ENCODE data around the gene CADM1.

Gene CADM1

GRCh38 chr11:115269191-115269950 lies 234.8 kb downstream of the CADM1 start:
- no peak overlapping the region for H3K4me2 ChIP-seq (ENCODE audit: insufficient read depth, low read length)
- H3K27me3 ChIP-seq (ENCODE audit: insufficient read depth, low read length, poor library complexity) = peaks cover 11% of the 10 kb centered on the region
- DNase-seq (no peak), ATAC-seq (ENCODE audit: insufficient read depth, low read depth) (no peak)
- no peak overlapping the region for H2AFZ ChIP-seq (ENCODE audit: low read depth, low read length)
- H3K36me3 ChIP-seq (ENCODE audit: insufficient read depth, low read length) = no peaks in the 10 kb centered on the region
- no peak overlapping the region for H3K4me3 ChIP-seq (ENCODE audit: low read depth in 1 of 2, low read length in 2 of 2)
- H4K20me1 ChIP-seq (ENCODE audit: insufficient read depth, low read length) = no peaks in the 10 kb centered on the region
- TF ChIP-seq CTCF (IDR thresholded peaks at IDR 0.05; ENCODE audit: borderline replicate concordance, extremely low read depth, low read length, poor library complexity, severe bottlenecking) (no peak), EZH2 (IDR thresholded peaks at IDR 0.05; ENCODE audit: borderline replicate concordance, low read depth, low read length, severe bottlenecking) (no peak)
- no peaks in the 10 kb centered on the region for H3K9me3 ChIP-seq (ENCODE audit: insufficient read depth, low read length, severe bottlenecking)
- H3K79me2 ChIP-seq (ENCODE audit: insufficient read depth, low read length) = no peaks in the 10 kb centered on the region
- no peaks in the 10 kb centered on the region for H3K4me1 ChIP-seq (ENCODE audit: insufficient read depth, low read length)
- no peak overlapping the region for H3K27ac ChIP-seq (ENCODE audit: low read length)
- H3K9ac ChIP-seq (ENCODE audit: low read depth, low read length) = no peak overlapping the region

DNA sequence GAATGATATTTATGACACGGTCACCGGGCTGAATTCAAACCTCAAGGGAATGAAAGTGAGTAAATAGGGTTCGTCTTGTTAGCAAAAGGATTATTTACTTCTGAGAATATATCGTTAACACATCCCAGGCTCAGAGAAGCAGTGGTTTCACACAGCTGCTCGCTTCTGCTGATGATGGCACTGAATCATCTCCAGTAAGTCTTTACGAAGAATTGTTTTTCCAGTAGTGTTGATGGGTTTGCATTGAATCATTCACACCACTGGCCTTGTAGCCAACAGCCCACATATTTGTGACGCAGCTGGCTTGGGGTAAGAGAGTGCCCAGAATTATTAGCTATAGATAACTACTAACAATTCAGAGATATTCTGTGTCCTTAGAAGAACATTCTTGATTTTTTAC lies 236.3 kb downstream of the CADM1 start:
- Histone ChIP-seq H3K27me3 (ENCODE audit: insufficient read depth, low read length, poor library complexity) (peaks cover 11% of the 10 kb centered on the region), H3K4me3 (ENCODE audit: low read depth in 1 of 2, low read length in 2 of 2) (no peak overlapping the region), H3K4me2 (ENCODE audit: insufficient read depth, low read length) (no peak overlapping the region), H4K20me1 (ENCODE audit: insufficient read depth, low read length) (no peaks in the 10 kb centered on the region), H3K9ac (ENCODE audit: low read depth, low read length) (no peak overlapping the region), H2AFZ (ENCODE audit: low read depth, low read length) (no peak overlapping the region), H3K36me3 (ENCODE audit: insufficient read depth, low read length) (no peaks in the 10 kb centered on the region), H3K79me2 (ENCODE audit: insufficient read depth, low read length) (no peaks in the 10 kb centered on the region), H3K4me1 (ENCODE audit: insufficient read depth, low read length) (no peaks in the 10 kb centered on the region), H3K27ac (ENCODE audit: low read length) (no peak overlapping the region), H3K9me3 (ENCODE audit: insufficient read depth, low read length, severe bottlenecking) (no peaks in the 10 kb centered on the region)
- ATAC-seq (ENCODE audit: insufficient read depth, low read depth) = no peak
- no peak for DNase-seq
- no peak for TF ChIP-seq CTCF (IDR thresholded peaks at IDR 0.05; ENCODE audit: borderline replicate concordance, extremely low read depth, low read length, poor library complexity, severe bottlenecking)
- no peak for TF ChIP-seq EZH2 (IDR thresholded peaks at IDR 0.05; ENCODE audit: borderline replicate concordance, low read depth, low read length, severe bottlenecking)

DNA sequence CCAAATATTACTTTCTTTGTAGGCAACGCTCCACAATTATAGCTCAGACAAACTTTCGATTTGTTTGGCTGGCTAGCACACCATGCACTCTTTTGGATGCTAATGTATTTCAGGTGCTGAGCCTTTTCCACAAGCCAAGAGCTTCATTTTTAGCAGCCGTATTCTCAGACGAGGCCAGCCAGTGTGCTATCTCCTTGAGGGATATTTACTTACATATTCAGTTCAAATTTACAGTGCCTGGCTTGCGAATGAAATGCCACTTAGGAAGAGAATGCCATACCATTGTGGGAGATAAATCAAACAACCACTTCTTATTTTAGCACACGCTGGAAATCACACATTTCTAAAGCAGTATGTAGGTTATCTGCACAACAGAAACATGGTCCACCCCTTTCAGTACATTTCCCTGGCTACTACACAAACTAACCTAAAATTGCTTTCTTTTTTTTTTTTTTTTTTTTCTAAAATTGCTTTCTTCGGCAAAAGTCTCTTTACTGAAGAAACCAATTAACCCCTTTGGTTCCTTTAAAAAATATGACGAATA lies 236.9 kb downstream of the CADM1 start:
- Histone ChIP-seq H3K27ac (ENCODE audit: low read length) (no peak overlapping the region), H3K9me3 (ENCODE audit: insufficient read depth, low read length, severe bottlenecking) (no peaks in the 10 kb centered on the region), H3K4me3 (ENCODE audit: low read depth in 1 of 2, low read length in 2 of 2) (no peak overlapping the region), H2AFZ (ENCODE audit: low read depth, low read length) (no peak overlapping the region), H3K36me3 (ENCODE audit: insufficient read depth, low read length) (no peaks in the 10 kb centered on the region), H3K79me2 (ENCODE audit: insufficient read depth, low read length) (no peaks in the 10 kb centered on the region), H3K27me3 (ENCODE audit: insufficient read depth, low read length, poor library complexity) (peaks cover 11% of the 10 kb centered on the region), H3K4me2 (ENCODE audit: insufficient read depth, low read length) (no peak overlapping the region), H4K20me1 (ENCODE audit: insufficient read depth, low read length) (no peaks in the 10 kb centered on the region), H3K4me1 (ENCODE audit: insufficient read depth, low read length) (no peaks in the 10 kb centered on the region), H3K9ac (ENCODE audit: low read depth, low read length) (no peak overlapping the region)
- ATAC-seq (ENCODE audit: insufficient read depth, low read depth) (no peak), DNase-seq (no peak)
- TF ChIP-seq EZH2 (IDR thresholded peaks at IDR 0.05; ENCODE audit: borderline replicate concordance, low read depth, low read length, severe bottlenecking) (no peak), CTCF (IDR thresholded peaks at IDR 0.05; ENCODE audit: borderline replicate concordance, extremely low read depth, low read length, poor library complexity, severe bottlenecking) (no peak)

All from DND-41 (cell line).